GM19025 (cell line): ENCODE data around the gene CEACAM8.
"Not testable (repeated sequence)": the region's sequence is repeated elsewhere in the genome, so short reads cannot be mapped to it uniquely, and the experiment has no call there.

Experiments used
- ATAC-seq: cut with Tn5 transposase; IDR thresholded peaks from one replicate; pipeline ENCODE4 v1.9.1; 2021; ENCODE audit warnings: mild to moderate bottlenecking, low read depth, moderate library complexity; ENCODE audit not compliant: unreplicated experiment

The CEACAM8 gene

GRCh38 chr19:42594617-42595489 lies at the start of gene CEACAM8:
Gene CEACAM8, minus strand, starts transcription at chr19:42594924. Its CDS starts 96 bp downstream, at chr19:42594828.
- no peak for ATAC-seq

- ATAC-seq: not testable (repeated sequence)
These were observed 44.8 kb upstream of the CEACAM8 start for GRCh38 chr19:42639324-42640092.

DNA sequence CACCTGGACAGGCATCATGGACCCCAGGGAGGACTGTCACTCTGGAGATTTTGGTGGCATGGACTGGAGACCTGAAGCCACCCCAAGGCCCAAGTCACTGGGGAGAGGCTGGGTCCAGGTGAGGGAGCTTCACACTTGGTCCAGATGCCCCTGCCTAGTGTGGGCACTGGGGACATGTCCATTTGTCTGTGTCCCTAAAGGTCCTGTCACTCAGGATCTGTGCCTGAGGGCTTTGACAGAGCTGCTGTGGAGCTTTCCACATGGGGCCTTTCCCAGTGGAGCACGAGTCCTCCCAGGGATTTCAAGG lies 40.5 kb upstream of the CEACAM8 start:
- ATAC-seq: no peak

DNA sequence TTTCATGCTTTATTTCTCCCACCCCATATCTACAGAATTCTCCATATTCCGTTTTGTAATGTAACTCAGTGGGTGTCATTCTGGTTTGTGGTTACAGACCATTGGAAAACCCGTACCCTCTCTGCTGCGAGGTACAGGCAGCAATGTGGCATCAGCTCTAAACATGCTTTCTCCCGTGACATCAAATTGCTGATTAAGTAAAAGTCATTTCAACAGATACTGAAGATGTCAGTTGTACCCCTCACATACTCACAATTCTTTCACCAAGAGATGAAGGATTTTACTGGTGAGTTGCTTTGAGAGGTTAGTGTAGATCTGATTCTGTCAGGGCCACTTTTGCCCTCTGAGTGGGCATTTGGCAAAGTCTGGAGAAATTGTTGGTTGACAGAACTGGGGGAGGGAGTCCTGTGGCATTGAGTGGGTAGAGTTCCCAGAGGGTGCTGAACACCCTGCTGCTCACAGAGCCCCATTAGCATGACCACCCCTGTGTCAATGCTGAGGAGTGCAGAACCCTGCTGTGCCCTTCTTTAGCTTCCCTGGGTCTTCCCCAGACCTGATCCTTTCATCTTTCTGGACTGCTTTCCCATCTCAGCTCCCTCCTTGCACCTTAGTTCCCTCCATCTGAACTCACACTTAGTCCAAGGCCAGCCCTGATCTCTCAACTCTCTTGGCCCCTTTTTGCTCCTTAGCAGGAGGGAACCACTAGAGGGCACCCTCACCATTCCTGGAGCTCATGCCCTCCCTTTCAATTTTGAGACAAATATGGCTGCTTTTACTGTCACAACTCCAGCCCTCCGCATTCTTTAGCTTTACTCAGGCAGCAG lies 39.9 kb upstream of the CEACAM8 start:
- ATAC-seq: no peak

DNA sequence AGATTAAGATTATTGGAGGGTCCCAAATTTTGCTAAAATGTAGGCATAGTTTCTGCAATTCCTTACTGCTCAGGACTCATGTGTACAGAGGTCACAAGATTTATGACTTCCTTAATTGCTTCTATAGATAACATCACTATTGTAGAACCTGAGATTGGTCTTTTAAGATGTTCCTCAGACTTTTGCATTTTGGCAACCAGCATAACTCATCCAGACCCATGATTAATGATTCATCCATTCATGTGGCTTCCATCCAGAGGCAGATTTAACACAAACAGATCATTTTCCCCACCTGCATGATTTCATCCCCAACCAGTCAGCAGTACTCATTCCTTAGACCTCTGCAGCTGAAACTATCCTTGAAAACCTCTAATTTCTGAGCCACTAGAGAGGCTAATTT lies 34.5 kb upstream of the CEACAM8 start:
- ATAC-seq: no peak

GRCh38 chr19:42628411-42629140 lies 33.9 kb upstream of the CEACAM8 start:
- ATAC-seq: no peak

- ATAC-seq: no peak
These were observed 33.2 kb upstream of the CEACAM8 start for GRCh38 chr19:42627916-42628315.

DNA sequence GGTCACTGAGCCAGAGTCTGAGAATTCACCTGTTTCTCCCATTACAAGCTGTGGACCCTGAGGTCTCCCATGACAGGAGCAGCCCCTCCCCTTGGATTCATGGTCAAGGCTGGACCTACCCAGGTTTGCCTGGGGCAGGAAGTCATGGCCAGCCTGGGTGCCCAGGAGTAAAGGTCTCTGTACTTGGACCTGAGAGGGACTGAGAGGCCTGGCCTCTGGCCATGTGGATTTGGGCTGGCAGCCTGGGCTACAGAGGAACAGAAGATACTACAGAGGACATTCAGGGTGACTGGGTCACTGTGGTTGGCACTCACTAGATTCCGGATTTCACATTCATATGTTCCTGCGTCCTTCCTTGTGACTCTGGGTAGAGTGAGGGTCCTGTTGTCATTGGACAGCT lies 31.5 kb upstream of the CEACAM8 start:
- no peak for ATAC-seq

GRCh38 chr19:42619271-42619670 lies 24.5 kb upstream of the CEACAM8 start:
- ATAC-seq: no peak

DNA sequence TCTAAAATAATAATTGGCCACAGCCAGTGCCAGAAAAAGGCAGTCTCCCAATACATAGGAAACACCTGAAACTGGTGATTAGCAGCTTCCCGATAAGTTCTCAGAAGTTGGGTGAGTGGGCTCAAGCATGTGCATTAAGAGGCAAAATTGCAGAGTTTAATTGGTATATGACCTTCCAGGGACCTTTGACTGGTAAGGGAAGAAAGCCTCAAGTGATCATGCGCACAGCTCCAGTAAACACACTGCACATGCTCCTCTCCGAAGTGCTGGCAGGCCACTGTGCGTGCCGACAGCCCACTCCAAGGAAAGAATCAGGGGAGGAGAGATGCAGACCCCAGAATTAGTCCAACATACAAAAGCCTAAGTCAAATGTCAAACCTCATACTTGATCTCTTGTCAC lies 18.9 kb upstream of the CEACAM8 start:
- ATAC-seq: no peak

DNA sequence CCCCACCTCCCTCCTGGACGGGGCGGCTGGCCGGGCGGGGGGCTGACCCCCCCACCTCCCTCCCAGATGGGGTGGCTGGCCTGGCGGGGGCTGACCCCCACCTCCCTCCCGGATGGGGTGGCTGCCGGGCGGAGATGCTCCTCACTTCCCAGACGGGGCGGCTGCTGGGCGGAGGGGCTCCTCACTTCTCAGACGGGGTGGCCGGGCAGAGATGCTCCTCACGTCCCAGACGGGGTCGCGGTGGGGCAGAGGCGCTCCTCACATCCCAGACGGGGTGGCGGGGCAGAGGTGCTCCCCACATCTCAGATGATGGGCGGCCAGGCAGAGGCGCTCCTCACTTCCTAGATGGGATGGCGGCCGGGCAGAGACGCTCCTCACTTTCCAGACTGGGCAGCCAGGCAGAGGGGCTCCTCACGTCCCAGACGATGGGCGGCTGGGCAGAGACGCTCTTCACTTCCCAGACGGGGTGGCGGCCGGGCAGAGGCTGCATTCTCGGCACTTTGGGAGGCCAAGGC lies 15.7 kb upstream of the CEACAM8 start:
- ATAC-seq: not testable (repeated sequence)

DNA sequence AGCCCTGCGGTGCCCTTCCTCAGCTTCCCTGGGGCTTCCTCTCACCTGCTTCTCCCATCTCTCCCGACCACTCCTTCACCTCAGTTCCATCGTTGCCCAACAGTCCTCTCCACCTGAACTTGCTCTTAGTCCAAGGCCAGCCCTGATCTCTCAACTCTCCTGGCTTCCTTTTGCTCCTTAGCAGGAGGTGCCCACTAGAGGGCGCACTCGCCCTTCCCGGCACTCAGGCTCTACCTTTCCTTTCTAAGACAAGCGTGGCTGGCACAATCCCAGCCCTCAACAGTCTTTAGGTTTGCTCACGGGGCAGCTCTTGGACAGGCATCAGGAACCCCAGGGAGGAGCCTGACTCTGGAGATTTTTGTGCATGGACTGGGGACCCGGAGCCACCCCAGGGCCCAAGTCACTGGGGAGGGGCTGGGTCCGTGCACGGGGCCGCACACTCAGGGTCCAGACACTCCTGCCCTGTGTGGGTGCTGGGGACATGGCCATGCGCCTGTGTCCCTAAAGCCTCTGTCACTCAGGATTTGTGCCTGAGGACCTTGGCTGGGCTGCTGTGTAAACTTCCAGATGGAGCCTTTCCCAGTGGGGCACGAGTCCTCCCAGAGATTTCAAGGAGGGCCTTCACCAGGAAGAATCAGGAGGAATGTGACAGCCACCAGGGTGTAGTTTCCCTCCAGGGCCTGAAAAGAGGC lies 12.1 kb upstream of the CEACAM8 start:
- ATAC-seq: no peak

- ATAC-seq: no peak
These were observed 7.2 kb upstream of the CEACAM8 start for GRCh38 chr19:42601811-42602443.

GRCh38 chr19:42596391-42597072 lies 1.8 kb upstream of the CEACAM8 start:
- ATAC-seq: no peak

DNA sequence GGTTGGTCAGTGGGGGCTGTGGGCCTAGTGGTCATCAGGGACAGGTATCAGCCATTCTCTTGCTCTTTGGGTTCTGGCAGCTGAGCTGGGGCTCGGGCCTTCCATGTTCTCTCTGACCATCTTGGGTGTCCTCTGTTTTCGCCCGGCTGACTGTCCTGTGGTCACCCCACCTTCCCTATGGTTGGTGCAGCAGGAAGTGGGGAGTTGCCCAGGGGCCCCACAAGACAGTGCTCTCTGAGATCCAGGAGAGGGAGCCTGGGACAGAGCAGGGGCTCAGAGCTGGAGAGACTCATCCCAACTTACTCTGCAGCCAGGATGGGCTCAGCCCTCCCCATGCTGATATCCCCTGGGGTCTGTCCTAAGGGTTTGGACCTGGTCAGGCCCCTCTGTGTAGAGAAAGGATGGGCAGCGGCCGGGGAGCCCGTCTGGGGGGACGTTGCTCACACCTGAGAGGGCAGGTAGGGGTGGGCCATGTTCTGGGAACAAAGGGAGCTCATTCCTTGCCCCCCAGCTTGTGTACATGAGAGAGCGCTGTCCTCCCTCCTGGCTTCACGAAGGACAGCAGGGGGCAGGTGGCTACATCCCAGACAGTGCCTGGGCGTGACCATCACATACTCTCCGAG lies 937 bp upstream of the CEACAM8 start:
- no peak for ATAC-seq

DNA sequence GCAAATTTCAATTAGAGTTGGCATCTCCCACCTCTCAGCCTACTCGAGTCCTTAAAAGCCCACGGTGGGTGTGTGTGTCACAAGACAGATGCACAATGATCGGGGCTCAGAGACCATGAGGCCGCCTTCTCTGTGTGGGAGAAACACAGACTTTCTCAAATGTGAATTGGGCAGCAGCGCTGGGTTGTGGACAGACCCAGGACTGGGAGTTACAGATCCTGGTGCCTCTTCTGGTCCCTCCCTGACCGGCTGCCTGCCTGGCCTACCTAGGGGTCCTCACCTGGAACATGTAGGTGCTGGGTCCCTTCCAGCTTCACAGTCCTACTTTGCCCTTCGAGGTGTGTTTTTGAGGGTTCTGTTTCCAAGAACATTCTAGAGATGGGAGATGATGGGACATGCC lies 4.9 kb downstream of the CEACAM8 start:
- no peak for ATAC-seq

DNA sequence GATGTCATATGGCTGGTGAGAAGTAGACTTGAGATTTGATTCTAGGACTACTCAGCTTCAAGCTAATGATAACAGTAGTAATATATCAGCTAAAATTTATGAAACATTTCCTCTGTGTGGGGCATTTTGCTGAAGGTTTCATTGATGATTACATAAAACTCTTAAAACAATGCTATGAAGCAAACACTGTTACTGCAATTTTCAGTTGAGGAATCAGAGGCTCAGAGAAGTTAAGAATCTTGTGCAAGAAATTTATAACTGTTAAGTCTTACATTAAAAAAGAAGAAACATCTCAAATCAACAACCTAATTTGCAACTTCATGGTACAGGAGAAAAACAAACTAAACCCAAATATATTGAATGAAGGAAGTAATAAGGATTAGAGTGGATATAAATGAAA lies 10.3 kb downstream of the CEACAM8 start:
- ATAC-seq: no peak

- ATAC-seq: no peak
These were observed 17.7 kb downstream of the CEACAM8 start for GRCh38 chr19:42577016-42577415.
